NCI-H2029 (cell line): Measurements from ENCODE around the gene KIAA1586.
"Not testable (repeated sequence)": the region's sequence is repeated elsewhere in the genome, so short reads cannot be mapped to it uniquely, and the experiment has no call there.

Experiments used
- DNase-seq: peaks from one replicate; lab custom pipeline; 2025; lab: John Stamatoyannopoulos, UW

Gene KIAA1586

DNA sequence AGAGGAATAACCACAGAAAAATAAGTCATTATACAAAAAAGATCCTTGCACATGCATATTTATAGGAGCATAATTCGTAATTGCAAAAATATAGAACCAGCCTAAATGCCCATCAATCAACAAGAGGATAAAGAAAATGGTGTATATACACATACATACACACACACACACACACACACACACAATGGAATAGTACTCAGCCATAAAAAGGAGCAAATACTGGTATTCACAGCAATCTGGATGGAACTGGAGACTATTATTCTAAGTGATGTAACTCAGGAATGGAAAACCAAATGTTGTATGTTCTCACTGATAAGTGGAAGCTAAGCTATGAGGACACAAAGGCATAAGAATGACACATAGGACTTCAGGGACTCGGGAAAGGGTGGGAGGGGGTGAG lies 1.9 kb upstream of the KIAA1586 start:
- DNase-seq = no peak

DNA sequence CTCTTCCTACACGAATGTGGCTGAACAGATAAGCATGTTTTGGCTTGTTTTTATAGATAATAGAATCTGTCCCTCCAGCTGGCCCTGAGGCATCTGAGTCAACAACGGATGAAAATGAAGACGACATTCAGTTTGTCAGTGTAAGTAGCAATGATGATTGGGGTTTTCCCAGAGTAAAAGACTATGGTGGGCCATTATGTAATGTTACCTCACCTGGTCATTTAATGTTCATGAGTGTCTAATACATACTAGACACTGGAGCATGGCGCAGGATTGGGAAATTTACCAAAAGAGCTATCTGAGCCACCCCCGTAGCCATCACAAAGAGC lies 728 bp downstream of the KIAA1586 start:
- not testable (repeated sequence) for DNase-seq

DNA sequence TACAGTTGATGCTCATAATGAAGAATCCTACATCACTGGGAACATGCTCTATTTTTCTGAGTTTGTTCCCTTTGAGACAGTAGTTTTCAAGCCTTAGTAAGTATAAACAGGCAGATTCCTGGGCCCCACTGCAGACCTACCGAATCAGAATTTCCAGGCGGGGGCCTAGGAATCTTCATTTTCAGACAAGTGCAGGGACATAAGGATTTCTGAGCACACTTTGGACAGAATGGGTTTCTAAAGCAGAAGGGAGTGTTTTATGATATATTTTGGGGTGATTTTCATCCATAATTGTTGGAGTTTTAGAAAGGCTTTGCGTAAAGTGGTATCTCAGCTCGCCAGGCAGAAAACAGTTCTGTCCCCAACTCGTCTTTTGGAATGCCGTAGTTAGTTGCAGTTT lies 1.4 kb downstream of the KIAA1586 start:
- not testable (repeated sequence) for DNase-seq

DNA sequence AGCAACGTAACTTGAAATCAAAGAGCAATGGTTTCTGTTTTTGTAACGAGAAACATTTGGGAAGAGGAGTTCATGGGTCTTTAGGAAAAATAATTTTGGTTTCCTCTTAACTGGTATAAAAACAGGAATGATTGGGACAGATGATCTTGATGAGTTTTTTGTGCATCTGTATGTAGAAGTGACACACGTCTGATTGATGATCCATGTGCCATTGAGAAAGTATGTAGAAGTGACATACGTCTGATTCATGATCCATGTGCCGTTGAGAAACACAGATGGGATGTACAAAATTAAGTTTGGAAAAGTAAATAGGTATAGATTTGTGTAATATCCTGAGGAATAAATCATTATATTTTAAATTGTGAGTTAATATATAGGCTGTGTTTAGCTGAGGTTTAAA lies 2.1 kb downstream of the KIAA1586 start:
- no peak for DNase-seq

GRCh38 chr6:57063847-57064246 lies 17.4 kb downstream of the KIAA1586 start:
- no peak for DNase-seq

DNA sequence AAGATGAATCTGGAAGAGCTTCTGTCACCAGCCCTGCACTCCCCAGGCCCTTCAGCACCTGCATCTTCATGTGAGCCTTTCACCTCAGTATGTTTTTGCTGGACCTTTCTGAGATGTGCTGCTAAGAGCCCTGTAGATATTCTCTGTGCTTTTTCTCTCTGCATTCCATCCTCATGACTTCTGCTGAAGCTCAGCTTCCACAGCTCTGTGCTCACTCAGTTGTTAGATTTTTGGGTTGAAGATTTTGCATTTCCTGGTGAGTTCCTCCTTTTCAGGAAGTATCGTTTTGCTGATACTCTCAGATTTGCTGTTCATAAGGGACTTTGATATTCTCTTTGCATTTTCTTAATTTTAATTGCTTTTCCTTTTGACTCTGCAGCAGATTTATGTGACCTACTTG lies 18.3 kb downstream of the KIAA1586 start:
- DNase-seq = no peak

DNA sequence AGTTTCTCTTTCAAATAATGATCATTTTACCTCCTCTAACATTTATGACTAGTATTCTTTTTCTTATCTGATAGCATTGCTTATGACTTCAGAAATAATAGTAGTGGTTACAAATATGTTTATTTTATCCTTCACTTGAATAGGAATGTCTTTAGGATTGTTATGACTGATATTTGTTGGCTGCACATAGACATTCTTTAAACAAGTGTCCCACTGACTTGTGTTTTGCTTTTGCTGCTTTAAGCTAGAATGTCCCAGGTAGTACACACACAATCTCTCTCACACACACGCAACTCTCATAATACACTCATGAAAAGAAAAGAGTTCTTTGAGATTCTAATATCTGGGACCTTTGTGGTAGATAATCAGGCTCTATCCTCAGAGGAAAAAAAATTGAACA lies 21.6 kb downstream of the KIAA1586 start:
- DNase-seq = no peak

- DNase-seq = no peak
These were observed 22.7 kb downstream of the KIAA1586 start for GRCh38 chr6:57069228-57069627.

DNA sequence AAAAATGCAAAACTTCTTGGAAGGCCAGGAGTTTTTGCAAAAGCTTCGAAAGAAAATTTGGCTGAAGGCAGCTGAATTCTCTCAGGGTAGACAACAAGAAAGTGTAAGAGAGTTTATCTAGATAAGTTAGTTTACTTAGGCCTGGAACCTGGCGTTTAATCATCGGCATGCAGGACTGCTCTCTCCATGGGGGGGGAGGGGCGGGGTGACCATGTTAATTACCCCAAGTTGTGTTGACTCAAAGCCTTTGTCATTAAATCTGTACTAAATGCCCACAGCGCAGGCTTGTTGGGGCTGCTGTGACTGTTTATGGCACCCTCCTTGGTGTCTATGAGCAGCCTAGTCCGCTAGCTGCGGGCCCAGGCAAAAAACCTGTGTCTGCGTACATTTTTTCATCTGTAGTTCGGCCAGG lies 23.4 kb downstream of the KIAA1586 start:
- DNase-seq = no peak

DNA sequence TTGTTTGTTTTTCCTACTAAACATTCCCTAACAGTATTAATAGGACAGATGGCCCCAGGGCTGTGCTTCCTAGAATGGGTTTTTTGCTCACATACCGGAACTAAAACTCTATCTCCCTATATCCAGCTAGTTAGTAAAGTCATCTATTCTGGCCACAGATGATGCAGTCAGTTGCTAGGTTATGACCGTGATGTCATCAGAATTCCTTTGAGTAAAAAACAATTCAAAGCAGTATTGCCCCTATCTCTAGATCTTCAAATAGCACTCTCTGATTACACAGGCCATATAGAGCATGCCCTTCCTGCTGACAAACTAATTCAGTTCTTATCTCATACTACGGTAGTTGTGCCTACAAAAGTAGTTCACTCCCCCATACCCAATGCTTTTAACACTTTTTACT lies 25.6 kb downstream of the KIAA1586 start:
- DNase-seq = no peak

GRCh38 chr6:57074383-57074782 lies 27.9 kb downstream of the KIAA1586 start:
- DNase-seq = no peak

- no peak for DNase-seq
These were observed 28.6 kb downstream of the KIAA1586 start for GRCh38 chr6:57075092-57075491.

- no peak for DNase-seq
These were observed 32.2 kb downstream of the KIAA1586 start for GRCh38 chr6:57078531-57079207.

- no peak for DNase-seq
These were observed 39.0 kb downstream of the KIAA1586 start for GRCh38 chr6:57085471-57085870.

DNA sequence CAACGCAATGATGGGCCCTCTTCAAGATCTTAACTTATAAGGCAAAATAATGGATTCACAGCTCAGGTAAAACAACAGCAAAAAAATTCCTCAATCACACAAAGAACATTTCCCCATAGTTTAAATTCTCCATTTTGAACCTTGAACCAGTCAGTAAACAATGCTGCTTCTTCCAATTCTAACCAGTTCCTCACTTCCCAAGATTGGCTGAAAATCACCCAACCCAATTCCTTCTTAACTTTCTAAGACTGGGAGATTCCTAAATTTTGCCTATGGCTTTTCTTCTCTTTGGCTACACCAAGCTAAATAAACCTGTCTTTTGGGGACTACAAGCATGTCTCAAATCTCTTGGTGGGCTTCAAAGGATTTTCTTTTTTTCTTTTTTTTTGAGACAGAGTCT lies 40.4 kb downstream of the KIAA1586 start:
- no peak for DNase-seq

DNA sequence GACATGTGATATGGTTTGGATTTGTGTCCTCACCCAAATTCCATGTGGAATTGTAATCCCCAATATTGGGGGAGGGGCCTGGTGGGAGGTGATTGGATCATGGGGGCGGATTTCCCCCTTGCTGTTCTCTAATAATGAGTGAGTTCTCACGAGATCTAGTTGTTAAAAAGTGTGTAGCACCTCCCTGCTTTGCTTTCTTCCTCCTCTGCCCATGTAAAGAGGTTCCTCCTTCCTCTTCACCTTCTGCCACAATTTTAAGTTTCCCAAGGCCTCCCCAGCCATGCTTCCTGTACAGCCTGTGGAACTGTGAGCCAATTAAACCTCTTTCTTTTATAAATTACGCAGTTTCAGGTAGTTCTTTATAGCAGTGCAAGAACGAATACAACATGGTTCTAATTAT lies 41.4 kb downstream of the KIAA1586 start:
- DNase-seq = no peak

DNA sequence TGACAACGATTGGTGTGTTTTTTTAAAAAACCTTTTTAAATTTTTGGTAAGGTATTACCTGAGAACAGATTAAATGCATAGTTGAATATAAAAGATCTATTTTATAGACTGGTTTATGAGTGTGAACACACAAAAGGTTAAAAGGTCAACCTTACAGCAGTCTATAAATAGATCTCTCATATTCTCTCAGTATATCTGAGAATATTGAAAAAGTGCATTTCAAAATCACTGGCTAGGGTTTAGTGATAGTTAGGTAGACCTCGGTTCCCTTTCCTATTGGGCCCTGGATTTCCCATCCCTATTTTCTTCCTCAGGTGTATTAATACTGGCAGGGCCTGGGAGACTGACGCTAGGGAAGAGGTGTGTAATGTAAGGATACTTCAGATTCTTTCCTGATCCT lies 42.8 kb downstream of the KIAA1586 start:
- no peak for DNase-seq

GRCh38 chr6:57089687-57090457 lies 43.4 kb downstream of the KIAA1586 start, which contains the start of gene ZNF451:
ZNF451 (plus strand) TSS chr6:57090188; CDS start chr6:57090254, 66 bp downstream.
- peak; percentile 97 for DNase-seq

DNA sequence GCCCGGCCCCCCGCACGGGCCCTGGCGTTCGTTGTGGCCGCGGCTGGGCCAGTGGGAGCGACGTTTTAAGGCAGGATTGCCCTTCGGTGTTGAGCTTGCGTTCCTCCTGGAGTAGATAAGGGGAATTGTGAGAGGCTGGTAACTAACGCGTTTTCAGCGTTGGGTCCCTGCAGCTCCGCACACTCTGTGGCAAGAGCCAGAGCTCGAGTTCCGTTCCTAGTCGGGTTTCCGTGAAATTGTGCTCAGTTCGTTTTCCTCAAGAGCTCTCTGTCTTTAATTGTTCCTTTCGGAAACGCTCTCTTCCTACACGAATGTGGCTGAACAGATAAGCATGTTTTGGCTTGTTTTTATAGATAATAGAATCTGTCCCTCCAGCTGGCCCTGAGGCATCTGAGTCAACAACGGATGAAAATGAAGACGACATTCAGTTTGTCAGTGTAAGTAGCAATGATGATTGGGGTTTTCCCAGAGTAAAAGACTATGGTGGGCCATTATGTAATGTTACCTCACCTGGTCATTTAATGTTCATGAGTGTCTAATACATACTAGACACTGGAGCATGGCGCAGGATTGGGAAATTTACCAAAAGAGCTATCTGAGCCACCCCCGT lies 44.1 kb downstream of the KIAA1586 start:
- not testable (repeated sequence) for DNase-seq

- DNase-seq = not testable (repeated sequence)
These were observed 44.9 kb downstream of the KIAA1586 start for GRCh38 chr6:57091375-57091774.

DNA sequence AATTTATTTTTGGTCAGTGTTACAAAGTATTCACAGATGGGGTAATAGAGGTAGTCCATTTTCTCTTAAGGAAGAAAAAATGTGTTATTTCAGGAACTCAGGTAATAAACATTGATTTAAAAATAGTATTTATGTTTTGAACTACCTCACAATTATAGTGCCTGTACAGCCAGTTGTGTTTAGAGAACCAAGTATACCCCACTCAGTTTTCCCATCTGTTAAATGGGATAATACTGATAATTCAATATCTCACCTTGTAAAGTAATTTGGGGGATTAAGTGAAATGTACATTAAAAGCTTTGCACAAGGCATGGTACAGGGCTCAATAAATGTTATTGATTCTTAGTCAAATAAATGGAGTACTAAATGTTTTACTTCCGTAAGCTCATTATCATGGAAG lies 48.2 kb downstream of the KIAA1586 start:
- no peak for DNase-seq

DNA sequence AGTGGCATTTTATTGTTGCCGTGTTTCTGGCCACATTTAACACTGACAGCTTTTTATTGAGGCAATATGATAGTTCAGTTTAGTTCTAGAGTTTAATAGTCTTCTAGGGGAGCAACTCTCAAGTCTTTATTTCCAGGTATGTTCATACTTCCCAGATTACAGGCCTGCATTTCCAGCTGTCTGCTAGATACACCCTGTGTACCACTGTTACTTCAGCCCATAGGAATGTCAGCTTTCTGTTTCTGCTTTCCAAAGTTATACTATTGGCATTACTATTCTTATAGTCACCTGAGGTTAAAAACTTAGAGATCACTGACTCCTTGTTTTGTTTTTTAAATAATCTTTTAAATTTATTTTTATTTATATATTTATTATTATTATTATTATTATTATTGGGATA lies 51.1 kb downstream of the KIAA1586 start:
- DNase-seq = no peak

- no peak for DNase-seq
These were observed 56.5 kb downstream of the KIAA1586 start for GRCh38 chr6:57102976-57103375.
